K562 (cell line): ENCODE data around the gene MRPS18B. TPM values are rescaled to one million over a fixed set of nuclear protein-coding genes. Genes with fewer than 3 reads are reported as not detected.

ENCODE experiments used
- CBX8 ChIP-seq: fragments of 200-600 bp; sonication (generic); IDR thresholded peaks from 2 replicates; pipeline ENCODE4 v1.6.1; 2012; ENCODE audit warnings: borderline replicate concordance, mixed run types, low read depth, mild to moderate bottlenecking, moderate library complexity, mixed read lengths, low read length, control low read depth, inconsistent platforms; ENCODE audit not compliant: poor library complexity, severe bottlenecking; ENCODE audit errors: extremely low read depth
- DIDO1 ChIP-seq: fragments of 450-650 bp; IDR thresholded peaks from 2 replicates; pipeline ENCODE4 v1.6.1; 2016; ENCODE audit warnings: low read depth, missing biosample characterization, missing genetic modification characterization
- GTF3C2 ChIP-seq: IDR thresholded peaks from 3 replicates; pipeline ENCODE4 v1.6.1; 2011; ENCODE audit warnings: borderline replicate concordance, mild to moderate bottlenecking, moderate library complexity; ENCODE audit not compliant: insufficient read length; ENCODE audit errors: extremely low read depth
- HNRNPH1 ChIP-seq: fragments of 200-400 bp; formaldehyde crosslinking; optimal IDR thresholded peaks from 2 replicates; pipeline ENCODE3; 2017; ENCODE audit warnings: low read depth, mild to moderate bottlenecking, low read length, moderate library complexity
- KHSRP ChIP-seq: fragments of 450-650 bp; IDR thresholded peaks from 2 replicates; pipeline ENCODE4 v1.6.1; 2017
- PURB ChIP-seq: sonication (generic); formaldehyde crosslinking; IDR thresholded peaks from 2 replicates; pipeline ENCODE4 v1.9.0; 2021; ENCODE audit warnings: low read depth, mild to moderate bottlenecking, missing genetic modification reagents
- TFAP4 ChIP-seq: sonication (generic); formaldehyde crosslinking; IDR thresholded peaks from 2 replicates; pipeline ENCODE4 v1.8.0; 2022; ENCODE audit warnings: missing genetic modification reagents, mild to moderate bottlenecking, moderate library complexity, borderline replicate concordance
- TFE3 ChIP-seq: fragments of 450-650 bp; formaldehyde crosslinking; IDR thresholded peaks from 2 replicates; pipeline ENCODE4 v1.4.0; 2020; ENCODE audit warnings: mild to moderate bottlenecking, mixed read lengths
- ZC3H8 ChIP-seq: fragments of 450-650 bp; IDR thresholded peaks from 2 replicates; pipeline ENCODE4 v1.6.1; 2017
- ZNF280A ChIP-seq: fragments of 450-650 bp; IDR thresholded peaks from 2 replicates; pipeline ENCODE4 v1.6.1; 2018; ENCODE audit warnings: mild to moderate bottlenecking, low read depth; ENCODE audit not compliant: partially characterized antibody
- polyA plus RNA-seq, 8 experiments: library from polyadenylated mRNA; depleted of rRNA in 4 of 8; stranded (reverse) in 5 of 8; unstranded in 3 of 8; fragments of >200 nt; fragmentation: Nextera tagmentation in 2 of 8; fragmentation: Illumina TruSeq in 1 of 8; extraction: Ambion mirVana in 2 of 8; extraction: Trizol in 1 of 8; gene quantifications; 2 replicates each; pipeline versions ENCODE4 v1.2.1 to v1.2.3, GENCODE V29; 2011 to 2014; ENCODE audit warnings: inconsistent platforms in 1 of 8, missing spikeins in 1 of 8
- total RNA-seq, 7 experiments: library from RNA; depleted of rRNA in 6 of 7; stranded (reverse); fragments of >200 nt in 6 of 7; fragmentation: Illumina TruSeq in 2 of 7; extraction: Trizol in 2 of 7; gene quantifications; 2 replicates each; pipeline versions ENCODE4 v1.2.1 to v1.2.3, GENCODE V29; 2011 to 2021; ENCODE audit warnings: low replicate concordance in 1 of 7

MRPS18B gene
- total and polyA plus RNA-seq, 9 of the 15 experiments (the other 6 are each of a cell fraction or from before 2014, with no cell fraction given): 132 to 383 (median 178) TPM

GRCh38 chr6:30615219-30615957 is 2.3 kb upstream of the MRPS18B start (continued):
- TF ChIP-seq ZNF280A (no peak), CBX8 (no peak), ZC3H8 (no peak; the same call in 1 of the 2 replicates), KHSRP (peak; percentile 75), PURB (CRISPR knock-in tag) (no peak), HNRNPH1 (peak; percentile 63), TFAP4 (CRISPR knock-in tag) (0 out of 2 replicates have a peak, but pooled peaks have one; percentile 1), TFE3 (CRISPR knock-in tag) (no peak), DIDO1 (tag) (no peak), GTF3C2 (no peak)
